T-cell (primary cell): ENCODE data around the gene GALNS. TPM values are rescaled to one million over a fixed set of nuclear protein-coding genes. Genes with fewer than 3 reads are reported as not detected.

Source experiments
- ATAC-seq, 4 experiments: fragments of 200-7000 bp in 3 of 4; fragments of 150-1000 bp in 1 of 4; cut with Tn5 transposase; replicated peaks in 1 of 4; 1 replicate in 3 of 4; 2 replicates in 1 of 4; pipeline ENCODE4 v1.10.0; 2021; ENCODE audit warnings: moderate library complexity in 3 of 4, mild to moderate bottlenecking in 2 of 4, moderate number of reproducible peaks in 1 of 4
- CTCF ChIA-PET, 2 donors: fragments of 300-600 bp; sonication (Branson Sonifier 250); formaldehyde crosslinking; loops; one replicate each; lab custom pipeline; 2022; ENCODE audit warnings: antibody characterized with exemption in 2 of 2; lab: Charles Lee
- POLR2A ChIA-PET, 2 donors: fragments of 300-600 bp; sonication (Branson Sonifier 250); formaldehyde crosslinking; loops; one replicate each; lab custom pipeline; 2022; ENCODE audit warnings: antibody characterized with exemption in 2 of 2; lab: Charles Lee
- DNase-seq, 35 experiments: peaks; one replicate each; pipeline versions ENCODE4 v3.0.0 to v3.0.0-alpha.2; 2013 to 2023
- H3K27ac ChIP-seq: one replicate; pipeline ENCODE4 v1.5.1; 2013; ENCODE audit warnings: low read length
- H3K27me3 ChIP-seq, 2 experiments: replicated peaks in 1 of 2; 1 replicate in 1 of 2; 2 replicates in 1 of 2; pipeline versions ENCODE4 v1.6.1 to v1.7.0; 2013; ENCODE audit warnings: low read length in 1 of 2, mixed read lengths in 1 of 2; ENCODE audit not compliant: control insufficient read depth in 2 of 2, insufficient read depth in 2 of 2; ENCODE audit errors: extremely low read depth in 1 of 2
- H3K36me3 ChIP-seq, 2 donors: 1 replicate in 1 of 2; 2 replicates in 1 of 2; pipeline versions ENCODE4 v1.6.1 to v1.7.0; 2013; ENCODE audit warnings: low read length in 1 of 2; ENCODE audit not compliant: control insufficient read depth in 2 of 2, insufficient read depth in 1 of 2; ENCODE audit errors: extremely low read depth in 1 of 2
- H3K4me1 ChIP-seq, 2 experiments: 1 replicate in 1 of 2; 2 replicates in 1 of 2; pipeline versions ENCODE4 v1.6.1 to v1.7.0; 2013; ENCODE audit warnings: low read length in 2 of 2, mixed read lengths in 1 of 2; ENCODE audit not compliant: insufficient read depth in 2 of 2, control insufficient read depth in 1 of 2; ENCODE audit errors: extremely low read depth in 1 of 2
- H3K4me3 ChIP-seq, 2 donors: 1 replicate in 1 of 2; 2 replicates in 1 of 2; pipeline versions ENCODE4 v1.5.1 to v1.7.0; 2013; ENCODE audit warnings: mild to moderate bottlenecking in 2 of 2, low read length in 1 of 2, moderate library complexity in 1 of 2; ENCODE audit not compliant: control insufficient read depth in 1 of 2; ENCODE audit errors: extremely low read depth in 1 of 2
- H3K9me3 ChIP-seq: 2 replicates; pipeline ENCODE4 v1.7.0; 2013
- H3K27ac Mint-ChIP-seq, 2 donors: one replicate each; pipeline ENCODE4 v1.8.0; 2020 to 2021; ENCODE audit warnings: mild to moderate bottlenecking in 2 of 2, mixed read lengths in 2 of 2
- H3K27me3 Mint-ChIP-seq, 2 donors: one replicate each; pipeline ENCODE4 v1.8.0; 2021 to 2022; ENCODE audit warnings: mixed read lengths in 2 of 2
- H3K36me3 Mint-ChIP-seq: one replicate; pipeline ENCODE4 v1.8.0; 2021; ENCODE audit warnings: mixed read lengths
- H3K4me1 Mint-ChIP-seq, 3 donors: one replicate each; pipeline ENCODE4 v1.8.0; 2020 to 2022; ENCODE audit warnings: mixed read lengths in 3 of 3, mild to moderate bottlenecking in 1 of 3
- H3K4me3 Mint-ChIP-seq, 3 donors: one replicate each; pipeline ENCODE4 v1.8.0; 2020 to 2022; ENCODE audit warnings: mild to moderate bottlenecking in 3 of 3, mixed read lengths in 3 of 3, moderate library complexity in 3 of 3
- H3K9me3 Mint-ChIP-seq, 3 donors: one replicate each; pipeline ENCODE4 v1.8.0; 2020 to 2022; ENCODE audit warnings: mixed read lengths in 3 of 3
- WGBS: methylation state at CpG from one replicate; pipeline ENCODE4 v1.1.5; 2013; ENCODE audit warnings: missing lambda C conversion rate; ENCODE audit not compliant: insufficient coverage; 5-methylcytosine and 5-hydroxymethylcytosine counted together
- total RNA-seq, 35 experiments: library from RNA in 6 of 35; stranded (reverse) in 6 of 35; fragments of 120-200 nt in 1 of 35; gene quantifications; one replicate each; pipeline versions ENCODE4 v1.2.1 to v1.2.4 and lab custom pipeline; 2013 to 2026

Gene GALNS
- total RNA-seq, 5 donors from 2014 or later (not counting 1 experiment from before 2014, with no cell fraction given): 47.6 to 68.4 (median 58.4) TPM

DNA sequence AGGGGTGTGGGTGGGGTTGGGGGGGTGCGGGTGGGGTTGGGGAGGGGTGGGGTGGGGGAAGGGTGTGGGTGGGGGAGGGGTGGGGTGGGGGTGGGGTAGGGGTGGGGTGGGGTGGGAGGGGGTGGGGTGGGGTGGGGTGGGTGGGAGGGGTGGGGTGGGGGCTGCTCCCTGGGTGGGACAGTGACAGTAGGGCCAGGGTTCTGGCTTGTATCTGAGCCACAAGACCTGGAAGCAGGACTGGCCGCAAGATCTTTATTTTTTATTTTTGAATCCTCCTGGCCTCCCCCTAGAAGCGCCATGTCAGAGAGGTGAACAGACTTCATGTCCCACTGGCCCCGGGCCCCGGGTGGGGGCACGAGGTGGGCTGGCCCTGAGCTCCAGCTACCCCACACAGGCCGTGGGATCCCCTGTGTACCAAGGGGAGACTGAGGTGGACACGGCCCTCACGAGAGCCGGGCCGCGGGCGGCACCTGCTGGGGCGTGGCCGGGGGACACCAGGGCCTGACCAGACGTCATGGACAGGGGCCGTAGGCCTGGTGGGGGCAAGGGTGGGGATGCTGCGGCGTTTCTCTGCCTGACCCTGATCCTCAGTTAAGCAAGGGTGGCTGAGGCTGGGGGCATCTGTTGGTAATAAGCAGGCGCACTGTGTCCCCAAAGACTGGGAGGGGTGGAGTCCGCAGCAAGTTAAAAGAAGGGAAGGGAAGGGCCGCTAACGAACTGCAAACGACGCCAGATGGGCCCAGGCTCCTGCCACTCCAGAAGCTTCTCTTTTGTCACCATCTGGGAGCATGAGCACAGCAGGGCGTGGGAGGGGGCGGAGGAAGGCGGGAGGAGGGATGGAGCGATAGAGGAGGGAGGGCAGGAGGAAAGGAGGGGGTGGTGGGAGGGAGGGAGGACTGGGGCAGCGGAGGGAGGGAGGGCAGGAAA, 32.0 kb upstream of the GALNS start:
- Mint-ChIP-seq H3K4me1 (no peaks in the 10 kb centered on the region), H3K9me3 (no peaks in the 10 kb centered on the region), H3K27ac (no peak overlapping the region), H3K4me3 (no peak overlapping the region), H3K36me3 (no peaks in the 10 kb centered on the region), H3K27me3 (no peaks in the 10 kb centered on the region)
- H3K9me3 ChIP-seq: no peaks in the 10 kb centered on the region
- WGBS: 89% methylated on average over 21 of the region's 30 CpGs
- ATAC-seq (no peak), DNase-seq (no peak)
- peaks cover 0 to 5% of the 10 kb centered on the region in 2 experiments for H3K27me3 ChIP-seq
- no peak overlapping the region for H3K27ac ChIP-seq
- no peaks in the 10 kb centered on the region for H3K4me1 ChIP-seq
- ChIA-PET POLR2A (no interaction called here), CTCF (no interaction called here)
- no peak overlapping the region for H3K4me3 ChIP-seq
- no peaks in the 10 kb centered on the region for H3K36me3 ChIP-seq

DNA sequence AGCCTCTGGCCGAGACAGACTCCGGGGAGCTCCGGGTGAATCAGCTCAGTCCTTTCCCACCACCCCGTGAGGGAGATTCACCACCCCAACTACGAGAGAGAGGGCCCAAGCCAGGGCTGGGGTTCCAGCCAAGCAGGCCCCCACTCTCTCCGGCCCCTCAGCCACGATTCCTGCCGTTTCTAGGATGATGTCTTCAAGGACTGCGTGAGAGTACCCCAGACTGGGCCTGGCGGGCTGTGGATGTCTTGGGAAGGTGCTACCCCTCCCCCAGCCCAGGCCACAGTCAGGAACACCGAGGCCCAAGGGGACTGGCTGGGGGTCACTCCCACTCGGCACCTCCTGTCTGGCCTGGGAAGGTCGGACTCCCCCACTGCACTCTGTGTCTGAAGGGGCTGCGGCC, 31.3 kb upstream of the GALNS start:
- Histone ChIP-seq H3K27ac (no peak overlapping the region), H3K27me3 (peaks cover 0 to 5% of the 10 kb centered on the region in 2 experiments), H3K4me3 (no peak overlapping the region), H3K9me3 (no peaks in the 10 kb centered on the region), H3K36me3 (no peaks in the 10 kb centered on the region), H3K4me1 (no peaks in the 10 kb centered on the region)
- no peak overlapping the region for H3K27ac Mint-ChIP-seq
- H3K4me1 Mint-ChIP-seq: peaks cover 0 to 2% (median 0%) of the 10 kb centered on the region in 3 donors
- no peaks in the 10 kb centered on the region for H3K9me3 Mint-ChIP-seq
- ChIA-PET CTCF (no interaction called here), POLR2A (no interaction called here)
- no peaks in the 10 kb centered on the region for H3K36me3 Mint-ChIP-seq
- ATAC-seq (no peak), DNase-seq (no peak)
- 83% methylated on average over 7 of the region's 14 CpGs for WGBS
- no peaks in the 10 kb centered on the region for H3K27me3 Mint-ChIP-seq
- no peak overlapping the region for H3K4me3 Mint-ChIP-seq

DNA sequence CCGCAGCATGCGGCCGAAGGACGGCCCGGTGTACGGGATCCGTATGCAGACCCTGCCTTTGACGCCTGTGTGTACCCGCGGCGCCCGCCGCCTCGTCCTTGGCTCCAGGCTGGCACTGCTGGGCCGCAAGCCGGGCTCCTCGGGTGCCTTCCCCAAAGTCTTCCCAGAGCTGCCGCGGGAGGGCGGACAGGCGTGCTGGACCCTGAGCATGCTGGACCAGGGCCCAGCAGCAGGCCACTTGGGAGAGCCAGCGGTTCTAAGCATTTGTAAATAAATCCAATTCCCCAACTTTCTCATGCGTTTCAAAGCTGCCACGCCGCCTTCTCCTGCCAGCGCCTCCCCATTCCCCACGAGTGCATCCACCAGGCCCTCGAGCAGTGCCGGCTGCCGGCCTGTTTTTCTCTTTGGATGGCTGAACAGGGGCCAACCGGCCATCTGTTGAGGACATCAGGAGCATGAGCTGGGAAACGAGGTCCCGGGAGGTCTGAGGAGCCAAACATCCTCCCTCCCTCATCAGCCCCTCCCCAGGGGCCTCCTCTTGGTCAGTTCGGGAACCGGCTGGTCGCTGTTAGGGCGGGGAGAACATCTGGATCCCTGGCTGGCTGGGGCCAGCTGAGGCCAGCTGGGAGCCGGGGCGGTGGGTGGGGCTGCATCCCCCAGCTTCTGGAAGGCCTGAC, 30.2 kb upstream of the GALNS start:
- POLR2A ChIA-PET: no interaction called here
- no peaks in the 10 kb centered on the region for H3K9me3 Mint-ChIP-seq

DNA sequence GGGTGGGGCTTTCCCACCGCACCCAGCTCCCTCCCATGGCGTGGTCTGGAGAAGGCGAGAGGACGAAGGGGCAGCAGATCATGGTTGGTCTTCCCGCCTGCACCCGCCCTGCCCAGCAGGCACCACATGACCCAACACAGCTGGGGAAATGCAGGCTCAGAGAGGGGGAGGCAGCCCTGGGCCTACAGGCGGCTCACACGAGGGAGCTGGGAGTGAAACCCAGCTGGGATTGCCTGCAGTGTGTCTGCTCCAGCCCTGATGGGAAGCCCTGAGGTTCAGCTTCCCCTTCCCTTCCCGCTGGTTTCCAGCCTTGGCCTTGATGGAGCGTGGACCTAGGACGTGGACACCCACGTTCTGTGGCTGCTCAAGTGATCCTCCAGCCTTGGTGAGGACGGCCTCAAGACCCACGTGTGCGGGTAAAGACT, 29.7 kb upstream of the GALNS start:
- H3K27me3 Mint-ChIP-seq: no peaks in the 10 kb centered on the region
- peaks cover 0 to 7% (median 2%) of the 10 kb centered on the region in 3 donors for H3K4me1 Mint-ChIP-seq
- H3K9me3 Mint-ChIP-seq: no peaks in the 10 kb centered on the region
- WGBS: 92% methylated on average over 12 of the region's 15 CpGs
- Histone ChIP-seq H3K36me3 (no peaks in the 10 kb centered on the region), H3K9me3 (no peaks in the 10 kb centered on the region), H3K4me1 (peaks cover 0 to 10% of the 10 kb centered on the region in 2 experiments), H3K27ac (no peak overlapping the region), H3K4me3 (no peak overlapping the region), H3K27me3 (peaks cover 0 to 8% of the 10 kb centered on the region in 2 experiments)
- no peak overlapping the region for H3K4me3 Mint-ChIP-seq
- POLR2A ChIA-PET: no interaction called here
- ATAC-seq (no peak), DNase-seq (no peak)
- H3K36me3 Mint-ChIP-seq: no peaks in the 10 kb centered on the region
- CTCF ChIA-PET: no interaction called here
- H3K27ac Mint-ChIP-seq: no peak overlapping the region

More for the DNA sequence above, 30.2 kb upstream of the GALNS start:
- 96% methylated on average over 35 of the region's 39 CpGs for WGBS
- H3K27me3 ChIP-seq: peaks cover 0 to 8% of the 10 kb centered on the region in 2 experiments
- CTCF ChIA-PET: no interaction called here
- no peaks in the 10 kb centered on the region for H3K9me3 ChIP-seq
- DNase-seq (no peak), ATAC-seq (no peak)
- Mint-ChIP-seq H3K36me3 (no peaks in the 10 kb centered on the region), H3K27me3 (no peaks in the 10 kb centered on the region), H3K4me3 (no peak overlapping the region), H3K27ac (no peak overlapping the region), H3K4me1 (peaks cover 0 to 7% (median 2%) of the 10 kb centered on the region in 3 donors)
- H3K4me3 ChIP-seq: no peak overlapping the region
- peaks cover 0 to 9% of the 10 kb centered on the region in 2 experiments for H3K4me1 ChIP-seq
- H3K36me3 ChIP-seq: no peaks in the 10 kb centered on the region
- no peak overlapping the region for H3K27ac ChIP-seq

DNA sequence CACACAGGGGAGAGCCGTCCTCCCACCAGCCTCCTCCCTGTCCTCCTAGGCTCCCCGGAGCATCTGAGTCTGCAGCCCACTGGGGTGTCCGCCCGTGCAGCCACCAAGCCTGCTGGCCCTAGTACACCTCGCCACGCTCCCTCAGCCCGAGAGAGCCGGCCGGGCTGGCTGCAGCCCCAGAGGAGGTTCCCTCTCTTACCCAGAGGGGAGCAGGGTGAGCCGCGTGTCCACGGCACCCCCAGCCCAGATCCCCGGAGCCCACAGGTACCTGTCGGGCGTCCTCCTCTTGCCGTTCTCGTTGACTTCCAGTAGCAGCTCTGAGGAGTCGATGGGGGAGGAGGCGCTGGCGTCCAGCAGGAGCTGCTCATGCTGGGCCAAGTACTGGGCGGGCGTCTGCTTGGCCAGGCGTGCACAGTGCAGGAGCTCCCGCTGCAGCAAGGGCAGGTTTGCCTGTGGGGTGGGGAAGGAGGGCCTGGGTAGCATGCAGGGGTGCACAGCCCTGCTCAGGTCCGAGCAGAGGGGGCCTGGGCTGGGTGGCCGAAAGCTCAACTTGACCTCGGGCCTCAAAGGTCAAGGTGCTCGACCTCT, 29.0 kb upstream of the GALNS start:
- Histone ChIP-seq H3K27me3 (peaks cover 0 to 8% of the 10 kb centered on the region in 2 experiments), H3K9me3 (no peaks in the 10 kb centered on the region), H3K36me3 (no peaks in the 10 kb centered on the region), H3K4me3 (no peak overlapping the region), H3K27ac (no peak overlapping the region), H3K4me1 (peaks cover 0 to 10% of the 10 kb centered on the region in 2 experiments)
- H3K4me3 Mint-ChIP-seq: no peak overlapping the region
- POLR2A ChIA-PET: no interaction called here
- H3K27ac Mint-ChIP-seq: no peak overlapping the region
- ATAC-seq (no peak), DNase-seq (no peak)
- CTCF ChIA-PET: no interaction called here
- H3K9me3 Mint-ChIP-seq: no peaks in the 10 kb centered on the region
- peaks cover 0 to 7% (median 2%) of the 10 kb centered on the region in 3 donors for H3K4me1 Mint-ChIP-seq
- no peaks in the 10 kb centered on the region for H3K36me3 Mint-ChIP-seq
- no peaks in the 10 kb centered on the region for H3K27me3 Mint-ChIP-seq
- 90% methylated on average over 25 of the region's 28 CpGs for WGBS

DNA sequence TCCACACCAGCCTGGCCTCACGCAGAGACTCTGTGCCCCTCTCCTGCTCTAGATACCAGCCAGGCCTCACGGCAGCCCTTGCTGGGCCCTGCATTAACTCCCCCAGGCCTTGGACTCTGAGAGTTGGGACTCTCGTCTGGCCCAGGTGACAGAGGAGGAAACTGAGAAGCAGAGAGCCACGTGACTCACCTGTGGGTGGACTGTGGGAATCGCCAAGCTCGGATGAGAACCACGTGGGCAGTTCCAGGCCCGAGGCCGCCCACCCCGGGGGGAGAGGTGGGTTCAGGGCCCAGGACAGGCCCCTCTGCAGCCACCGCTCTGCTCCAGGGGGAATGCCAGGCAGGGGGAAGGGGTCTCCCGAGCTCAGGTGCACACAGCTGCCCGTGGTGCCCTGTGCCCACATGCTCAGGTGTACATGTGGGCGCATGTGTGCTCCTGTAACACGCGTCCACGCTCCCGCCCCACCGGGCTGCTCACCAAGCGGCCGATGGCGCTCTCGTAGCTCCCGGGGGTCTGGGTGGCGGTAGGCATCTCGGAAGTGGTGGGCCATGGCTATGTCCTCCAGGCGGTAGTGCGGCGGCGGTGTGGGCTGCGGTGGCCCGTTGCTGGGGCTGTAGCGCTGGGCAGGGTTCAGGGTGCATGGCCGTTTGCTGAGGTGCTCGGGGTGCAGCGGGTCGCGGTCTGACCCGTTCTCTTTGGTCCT, 28.0 kb upstream of the GALNS start:
- Mint-ChIP-seq H3K27me3 (no peaks in the 10 kb centered on the region), H3K36me3 (no peaks in the 10 kb centered on the region), H3K4me3 (no peak overlapping the region), H3K27ac (no peak overlapping the region), H3K4me1 (peaks cover 0 to 7% (median 2%) of the 10 kb centered on the region in 3 donors), H3K9me3 (no peaks in the 10 kb centered on the region)
- Histone ChIP-seq H3K9me3 (no peaks in the 10 kb centered on the region), H3K4me3 (no peak overlapping the region), H3K36me3 (no peaks in the 10 kb centered on the region), H3K27ac (no peak overlapping the region), H3K27me3 (peaks cover 0 to 15% of the 10 kb centered on the region in 2 experiments), H3K4me1 (peaks cover 0 to 10% of the 10 kb centered on the region in 2 experiments)
- DNase-seq (no peak), ATAC-seq (no peak)
- WGBS: 89% methylated on average over 36 of the region's 39 CpGs
- ChIA-PET CTCF (no interaction called here), POLR2A (interaction anchor here in 1 of 2 donors (0.7 kb wide), 1 partner anchor 225 kb away, joined by 3 read pairs; no protein-coding TSS in a partner anchor)
